ENCODE measurements around the gene EXOC1L. TPM values are rescaled to one million over a fixed set of nuclear protein-coding genes. Genes with fewer than 3 reads are reported as not detected.

Gene EXOC1L
- polyA plus RNA-seq, 1 donor (not counting 4 experiments of a cell fraction or from before 2014, with no cell fraction given), result not detected

DNA sequence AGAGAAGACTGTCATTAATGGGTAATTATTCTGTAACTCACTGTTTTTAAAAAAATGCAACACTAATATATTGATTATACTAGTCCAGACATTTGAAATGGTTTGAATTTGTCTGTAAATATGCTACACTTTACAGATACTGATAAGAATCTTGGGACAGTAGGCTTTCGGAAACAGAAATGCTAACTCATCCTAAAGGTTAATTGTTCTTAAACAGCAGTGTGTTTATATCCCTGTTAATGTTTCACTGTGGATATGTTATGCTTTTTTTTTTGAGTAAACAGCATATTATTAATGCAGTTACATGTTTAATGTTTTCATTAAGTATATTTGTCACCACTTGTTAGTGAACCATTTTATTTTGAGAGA is 65.2 kb downstream of the EXOC1L start:
- Histone ChIP-seq H3K4me3 (ENCODE audit: control insufficient read depth in 2 of 3, extremely low read depth in 1 of 3, insufficient read depth in 2 of 3, low read depth in 1 of 3, low read length in 3 of 3) (no peak overlapping the region), H3K9me1 (ENCODE audit: control insufficient read depth, extremely low read depth, insufficient read depth, low read length) (no peaks in the 10 kb centered on the region), H3K79me2 (ENCODE audit: control insufficient read depth, insufficient read depth, low read length) (no peaks in the 10 kb centered on the region), H3K4me2 (ENCODE audit: control insufficient read depth, extremely low read depth, insufficient read depth, low read depth, low read length) (no peak overlapping the region), H3K36me3 (ENCODE audit: control insufficient read depth in 2 of 2, extremely low read depth in 1 of 2, insufficient read depth in 2 of 2, low read length in 2 of 2) (peaks cover 5 to 9% of the 10 kb centered on the region in 2 experiments), H3K9me3 (ENCODE audit: control insufficient read depth, low read depth, low read length) (no peaks in the 10 kb centered on the region), H3K27ac (ENCODE audit: control insufficient read depth, insufficient read depth, low read length) (no peak overlapping the region), H3K27me3 (ENCODE audit: control insufficient read depth, extremely low read depth, insufficient read depth, low read length) (no peaks in the 10 kb centered on the region), H3K9ac (ENCODE audit: control insufficient read depth, extremely low read depth, insufficient read depth, low read length) (no peak overlapping the region), H2AFZ (ENCODE audit: control insufficient read depth, low read length) (no peak overlapping the region), H3K4me1 (ENCODE audit: control insufficient read depth, extremely low read depth, insufficient read depth, low read length) (no peaks in the 10 kb centered on the region), H4K20me1 (ENCODE audit: control insufficient read depth, extremely low read depth, insufficient read depth, low read length) (no peaks in the 10 kb centered on the region)
- DNase-seq (ENCODE audit: low read depth, low spot score) (no peak), FAIRE-seq (no peak)
- TF ChIP-seq EZH2 (IDR thresholded peaks at IDR 0.05; ENCODE audit: low read length), result no peak
- TF ChIP-seq, protein P1, sequence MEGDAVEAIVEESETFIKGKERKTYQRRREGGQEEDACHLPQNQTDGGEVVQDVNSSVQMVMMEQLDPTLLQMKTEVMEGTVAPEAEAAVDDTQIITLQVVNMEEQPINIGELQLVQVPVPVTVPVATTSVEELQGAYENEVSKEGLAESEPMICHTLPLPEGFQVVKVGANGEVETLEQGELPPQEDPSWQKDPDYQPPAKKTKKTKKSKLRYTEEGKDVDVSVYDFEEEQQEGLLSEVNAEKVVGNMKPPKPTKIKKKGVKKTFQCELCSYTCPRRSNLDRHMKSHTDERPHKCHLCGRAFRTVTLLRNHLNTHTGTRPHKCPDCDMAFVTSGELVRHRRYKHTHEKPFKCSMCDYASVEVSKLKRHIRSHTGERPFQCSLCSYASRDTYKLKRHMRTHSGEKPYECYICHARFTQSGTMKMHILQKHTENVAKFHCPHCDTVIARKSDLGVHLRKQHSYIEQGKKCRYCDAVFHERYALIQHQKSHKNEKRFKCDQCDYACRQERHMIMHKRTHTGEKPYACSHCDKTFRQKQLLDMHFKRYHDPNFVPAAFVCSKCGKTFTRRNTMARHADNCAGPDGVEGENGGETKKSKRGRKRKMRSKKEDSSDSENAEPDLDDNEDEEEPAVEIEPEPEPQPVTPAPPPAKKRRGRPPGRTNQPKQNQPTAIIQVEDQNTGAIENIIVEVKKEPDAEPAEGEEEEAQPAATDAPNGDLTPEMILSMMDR (optimal IDR thresholded peaks at IDR 0.05 in 1 of 3, IDR thresholded peaks at IDR 0.05 in 1 of 3, conservative IDR thresholded peaks at IDR 0.05 in 1 of 3; ENCODE audit: extremely low read depth in 1 of 3, insufficient read depth in 2 of 3, low read length in 3 of 3), result no peak
- dilution Hi-C loops (cut with MboI; ENCODE audit: extremely low pct_ligation_motif_present, low sequenced_read_pairs), result no loop called here

Small RNA genes lying within 50 kb of the gene (small RNA-seq; reads per million reads assigned to genes)
- gene RNU6-276P (ENCODE audit: insufficient read length in 3 of 3, low read depth in 3 of 3, low replicate concordance in 1 of 3) (0 reads per million in 3 experiments), gene RNU6-652P (ENCODE audit: insufficient read length in 3 of 3, low read depth in 3 of 3, low replicate concordance in 1 of 3) (0 reads per million in 3 experiments)

Other genes starting within 250 kb of the EXOC1L start
- not detected in 3 replicates for gene PDCL2, start 227.5 kb upstream of the EXOC1L start, polyA plus RNA-seq
- 4.1 to 12.0 TPM (median 5.2 TPM) in 3 replicates for gene NMU, start 183.5 kb upstream of the EXOC1L start, polyA plus RNA-seq
- gene EXOC1, start 33.9 kb downstream of the EXOC1L start, polyA plus RNA-seq, result 19.8 to 32.4 TPM (median 25.9 TPM) in 3 replicates
- 2.6 to 5.4 TPM (median 3.5 TPM) in 3 replicates for gene CEP135, start 129.2 kb downstream of the EXOC1L start, polyA plus RNA-seq

Data from keratinocyte (primary cell).